PFSK-1 (cell line): Measurements from ENCODE around the gene AP2B1.

ENCODE experiments used
- FOXP2 ChIP-seq: optimal IDR thresholded peaks from 2 replicates; pipeline ENCODE3; 2011; ENCODE audit warnings: borderline replicate concordance, control low read depth, inconsistent platforms; ENCODE audit not compliant: insufficient read depth; ENCODE audit errors: extremely low read length, extremely low read depth
- POLR2AphosphoS5 ChIP-seq: IDR thresholded peaks from 2 replicates; pipeline ENCODE4 v1.6.1; 2012; ENCODE audit warnings: low read depth, mild to moderate bottlenecking, control low read depth, low read length, moderate library complexity
- REST ChIP-seq, 2 experiments: IDR thresholded peaks; 2 replicates each; pipeline versions ENCODE4 v1.6.1 to v1.8.0; 2011 to 2012; ENCODE audit warnings: low read depth in 2 of 2, low read length in 2 of 2, control low read depth in 1 of 2, inconsistent platforms in 1 of 2, mild to moderate bottlenecking in 1 of 2, moderate library complexity in 1 of 2; ENCODE audit not compliant: insufficient read depth in 1 of 2
- SIN3A ChIP-seq: IDR thresholded peaks from 2 replicates; pipeline ENCODE4 v1.6.1; 2012; ENCODE audit warnings: mild to moderate bottlenecking, low read length, moderate library complexity, borderline replicate concordance; ENCODE audit not compliant: insufficient read depth
- TAF1 ChIP-seq: IDR thresholded peaks from 2 replicates; pipeline ENCODE4 v1.6.1; 2012; ENCODE audit warnings: low read length, control low read depth, borderline replicate concordance; ENCODE audit not compliant: insufficient read depth

AP2B1 gene

GRCh38 chr17:35738519-35739133 lies 151.5 kb downstream of the AP2B1 start:
- TF ChIP-seq REST (IDR thresholded peaks at IDR 0.05; ENCODE audit: insufficient read depth in 1 of 2, low read depth in 2 of 2, low read length in 2 of 2) = no peak
- no peak for TF ChIP-seq POLR2AphosphoS5
- no peak for TF ChIP-seq TAF1
- no peak for TF ChIP-seq SIN3A
- TF ChIP-seq FOXP2 = no peak

- TF ChIP-seq POLR2AphosphoS5 (no peak), SIN3A (no peak), FOXP2 (no peak), REST (IDR thresholded peaks at IDR 0.05; ENCODE audit: insufficient read depth in 1 of 2, low read depth in 2 of 2, low read length in 2 of 2) (no peak), TAF1 (no peak)
These were observed 153.1 kb downstream of the AP2B1 start for GRCh38 chr17:35740216-35740615.

DNA sequence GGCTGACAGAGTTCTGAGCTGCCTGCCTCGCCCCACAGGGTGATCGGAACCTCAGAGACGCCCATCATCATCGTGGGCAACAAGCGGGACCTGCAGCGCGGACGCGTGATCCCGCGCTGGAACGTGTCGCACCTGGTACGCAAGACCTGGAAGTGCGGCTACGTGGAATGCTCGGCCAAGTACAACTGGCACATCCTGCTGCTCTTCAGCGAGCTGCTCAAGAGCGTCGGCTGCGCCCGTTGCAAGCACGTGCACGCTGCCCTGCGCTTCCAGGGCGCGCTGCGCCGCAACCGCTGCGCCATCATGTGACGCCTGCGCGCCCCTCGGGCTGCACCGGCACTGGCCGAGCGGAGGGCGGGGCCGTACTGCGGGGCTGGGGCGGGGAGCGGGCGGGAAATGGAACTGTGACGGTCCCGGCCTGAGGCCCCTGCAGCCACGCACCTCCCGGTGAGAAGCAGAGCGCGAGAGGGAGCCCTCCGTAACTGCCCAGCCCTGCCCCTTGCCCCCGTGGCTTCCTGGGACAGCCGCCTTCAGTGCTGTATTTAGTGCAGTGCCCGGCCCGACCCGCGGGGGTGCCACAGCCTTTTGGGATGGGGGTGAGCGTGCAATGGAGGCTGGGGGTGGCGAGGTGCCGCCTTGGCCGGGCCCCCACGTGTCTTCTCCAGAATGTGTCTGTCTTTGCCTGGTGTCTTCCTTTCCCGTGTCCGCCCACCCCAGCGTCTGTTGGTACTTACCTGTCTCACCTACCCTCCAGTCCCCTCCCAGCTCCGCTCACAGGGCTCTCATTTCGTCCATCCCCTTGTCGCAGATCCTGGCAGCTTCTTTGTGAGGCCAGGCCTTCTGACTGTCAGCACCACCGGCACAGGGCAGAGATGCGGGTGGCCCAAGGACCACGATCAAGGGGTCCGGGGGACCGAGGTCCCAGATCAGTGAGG lies 154.1 kb downstream of the AP2B1 start:
- TF ChIP-seq FOXP2 (no peak), POLR2AphosphoS5 (no peak), SIN3A (no peak), TAF1 (no peak), REST (IDR thresholded peaks at IDR 0.05; ENCODE audit: insufficient read depth in 1 of 2, low read depth in 2 of 2, low read length in 2 of 2) (no peak)

- no peak for TF ChIP-seq SIN3A
- no peak for TF ChIP-seq POLR2AphosphoS5
- TF ChIP-seq FOXP2 = no peak
- no peak for TF ChIP-seq TAF1
- no peak for TF ChIP-seq REST (IDR thresholded peaks at IDR 0.05; ENCODE audit: insufficient read depth in 1 of 2, low read depth in 2 of 2, low read length in 2 of 2)
These were observed 155.4 kb downstream of the AP2B1 start for GRCh38 chr17:35742496-35742895.
